ENCODE data around the gene MYPN.
A peak's percentile ranks its signal among the peaks of the same experiment; 100 is the strongest.
"Not testable (repeated sequence)": the region's sequence is repeated elsewhere in the genome, so short reads cannot be mapped to it uniquely, and the experiment has no call there.

MYPN gene

GRCh38 chr10:68237173-68237572 is 127.9 kb downstream of the MYPN start:
- DNase-seq: no peak

- no peak for DNase-seq
Measured at GRCh38 chr10:68238371-68238770, 129.1 kb downstream of the MYPN start.

- DNase-seq: no peak
Measured at GRCh38 chr10:68239069-68239468, 129.8 kb downstream of the MYPN start.

DNA sequence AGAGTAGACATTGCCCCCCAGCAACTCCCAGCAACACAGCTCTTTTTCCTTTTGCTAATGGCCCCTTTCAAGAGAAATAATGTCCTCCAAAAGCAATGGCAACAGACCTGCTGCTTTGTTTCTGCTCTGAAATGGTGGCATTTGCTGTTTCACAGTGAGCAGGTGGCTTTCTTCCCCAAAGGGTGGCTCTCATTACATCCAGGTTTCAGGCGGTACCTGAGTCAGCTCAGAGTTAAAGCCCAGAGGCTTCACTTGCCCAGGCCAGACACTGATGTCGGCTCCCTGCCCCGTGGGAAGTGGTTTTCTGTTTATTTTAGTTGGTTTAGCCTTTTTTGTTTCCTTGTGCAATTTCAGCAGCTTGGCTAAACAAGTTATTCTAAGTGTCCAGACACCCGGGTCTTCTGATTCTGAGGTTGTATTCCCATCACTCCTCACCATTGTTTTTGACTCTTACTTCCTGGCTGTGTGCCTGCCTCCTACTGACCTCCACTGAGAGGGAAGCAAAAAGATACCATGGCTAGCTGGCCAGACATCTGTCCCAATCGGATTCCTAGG is 130.4 kb downstream of the MYPN start:
- DNase-seq: no peak

DNA sequence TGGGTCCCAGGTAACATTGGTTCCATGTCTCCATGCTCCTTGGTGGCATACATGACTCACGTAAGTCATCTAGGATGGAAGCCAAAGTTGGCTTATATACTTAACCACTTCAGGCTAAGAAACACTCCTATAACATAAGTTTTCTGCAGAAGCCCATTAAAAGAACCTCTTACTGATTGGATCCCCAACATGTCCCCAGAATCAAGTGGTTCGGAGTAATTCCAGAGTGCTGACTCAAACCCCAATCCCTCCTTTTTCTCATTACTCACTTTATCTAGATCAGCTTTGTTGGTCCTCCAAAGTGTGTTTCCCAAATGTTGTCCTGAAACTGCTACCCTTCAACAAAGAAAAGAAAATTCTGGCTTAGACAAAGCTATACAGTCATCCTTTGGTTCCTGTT is 132.8 kb downstream of the MYPN start:
- no peak for DNase-seq

- not testable (repeated sequence) for DNase-seq
Measured at GRCh38 chr10:68246397-68246796, 137.1 kb downstream of the MYPN start.

- DNase-seq: peak in 1 of 2 experiments; percentile 26
Measured at GRCh38 chr10:68247931-68248330, 138.6 kb downstream of the MYPN start.

GRCh38 chr10:68249297-68249696 is 140.0 kb downstream of the MYPN start:
- no peak for DNase-seq

- DNase-seq: peak in 1 of 2 experiments; percentile 36
Measured at GRCh38 chr10:68251151-68251550, 141.9 kb downstream of the MYPN start.

DNA sequence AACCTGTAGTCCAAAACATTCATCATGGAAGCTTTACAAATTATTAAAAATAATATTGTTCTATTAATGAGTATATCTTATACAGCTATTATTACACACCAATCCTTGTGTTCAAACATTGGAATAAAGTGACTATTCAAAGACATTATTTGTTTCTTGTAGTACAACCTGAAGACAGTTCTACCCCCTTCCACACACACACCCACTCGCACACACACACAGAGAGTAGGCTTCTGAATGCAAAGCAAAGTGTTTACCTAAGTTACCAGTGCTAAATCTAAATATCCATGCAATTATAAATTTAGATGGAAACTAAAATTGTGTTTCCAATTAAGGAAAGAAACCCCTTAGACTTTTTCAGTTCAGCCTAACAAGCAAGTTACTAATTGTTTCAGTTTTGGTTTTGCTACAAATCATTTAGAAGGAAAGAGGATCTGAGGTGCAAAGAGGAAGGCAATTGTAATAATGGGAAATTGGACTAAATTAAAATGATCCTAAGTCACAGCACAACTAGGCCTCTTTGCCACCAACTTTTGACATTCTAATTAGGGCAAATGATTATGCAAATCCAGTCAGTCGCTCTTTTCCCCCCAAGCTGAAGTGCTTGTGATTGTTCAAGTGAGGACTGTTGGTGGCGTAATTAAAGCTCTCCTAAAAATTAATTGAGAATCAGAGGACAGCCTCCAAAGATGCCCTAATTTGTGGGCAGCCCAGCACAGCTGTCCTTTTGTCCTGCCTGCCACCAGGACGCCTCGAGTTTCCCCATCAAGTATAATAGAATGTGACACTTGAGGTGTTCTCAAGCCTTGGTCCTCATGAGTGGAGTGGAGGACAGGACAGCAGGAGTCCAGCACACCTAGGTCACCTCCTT is 142.6 kb downstream of the MYPN start:
- peak in 1 of 2 experiments; percentile 8 for DNase-seq

DNA sequence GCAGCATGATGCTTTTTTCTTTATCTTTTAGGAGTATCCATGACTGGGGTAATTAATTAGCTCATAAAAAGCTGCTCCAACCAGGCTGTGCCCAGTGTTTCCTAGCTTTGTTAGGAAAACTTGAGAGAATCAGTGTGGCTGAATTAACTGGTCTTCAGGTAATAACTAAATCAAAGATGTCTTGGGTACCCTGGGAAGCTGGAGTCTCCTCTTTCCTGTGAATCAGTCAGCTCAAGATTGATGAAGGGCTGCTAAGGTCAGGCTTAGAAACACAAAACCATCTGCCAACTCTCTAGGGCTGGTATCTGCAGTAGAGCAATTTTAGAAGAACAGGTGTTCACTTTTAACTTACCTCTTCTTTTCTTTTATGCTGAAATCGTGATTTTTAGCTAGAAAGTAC is 144.1 kb downstream of the MYPN start:
- DNase-seq: no peak

GRCh38 chr10:68261132-68261856 is 152.0 kb downstream of the MYPN start:
- no peak for DNase-seq

Data from NCI-H526 (cell line).